ENCODE results near the gene CACNA1C. TPM values are rescaled to one million over a fixed set of nuclear protein-coding genes. Genes with fewer than 3 reads are reported as not detected.

The CACNA1C gene
- total and polyA plus RNA-seq, 10 of the 15 experiments (the other 5 are each of a cell fraction or from before 2014, with no cell fraction given), result under 0.01 to 0.15 (median 0.09) TPM; not detected in 5

- TF ChIP-seq SMC3 (IDR thresholded peaks at IDR 0.05; ENCODE audit: borderline replicate concordance, low read length) (no peak), USF1 (IDR thresholded peaks at IDR 0.05; ENCODE audit: borderline replicate concordance, extremely low read length, insufficient read depth, low read depth, low read length) (no peak), GATAD2B (conservative IDR thresholded peaks at IDR 0.05; ENCODE audit: low read depth) (no peak)
Measured at GRCh38 chr12:2160043-2160442, 107.3 kb downstream of the CACNA1C start (continued).

- POLR2A ChIA-PET, result no interaction called here
- FAIRE-seq, result no peak
- Histone ChIP-seq H3K27me3 (replicated peaks in 1 of 2; ENCODE audit: control insufficient read depth in 2 of 2, insufficient read depth in 2 of 2, low read length in 1 of 2) (0 out of 4 replicates have a peak, but pooled peaks cover 0 to 3% of the 10 kb centered on the region in 2 experiments), H3K27ac (ENCODE audit: control insufficient read depth, insufficient read depth) (no peak overlapping the region), H2AFZ (ENCODE audit: control insufficient read depth, low read depth, low read length) (no peak overlapping the region), H3K4me1 (ENCODE audit: control insufficient read depth, insufficient read depth, low read length) (no peaks in the 10 kb centered on the region), H3K4me2 (ENCODE audit: control insufficient read depth, insufficient read depth) (no peak overlapping the region), H3K79me2 (ENCODE audit: control insufficient read depth, insufficient read depth, low read length) (no peaks in the 10 kb centered on the region), H3K4me3 (no peak overlapping the region), H3K9ac (ENCODE audit: control insufficient read depth, insufficient read depth, low read length) (no peak overlapping the region), H3K36me3 (ENCODE audit: control insufficient read depth in 2 of 2, insufficient read depth in 2 of 2, low read length in 1 of 2) (no peaks in the 10 kb centered on the region), H4K20me1 (ENCODE audit: control insufficient read depth, insufficient read depth) (no peaks in the 10 kb centered on the region), H3K9me3 (replicated peaks; ENCODE audit: control insufficient read depth, insufficient read depth, low read length) (no peaks in the 10 kb centered on the region; the same call in 2 of the 3 replicates)
- ATAC-seq, result no peak
- in situ Hi-C loops (cut with MboI) (no loop called here), intact Hi-C loops (cut with micrococcal nuclease; ENCODE audit: unreplicated experiment) (no loop called here)
- SMC1A ChIA-PET (ENCODE audit: uncharacterized antibody, unreplicated experiment), result no interaction called here
- WGBS (ENCODE audit: insufficient coverage, insufficient replicate concordance, low lambda C conversion rate, missing lambda C conversion rate), result 50% methylated on average over 10 of the region's 10 CpGs
- DNase-seq (ENCODE audit: low read depth, low spot score), result no peak
- RAD21 ChIA-PET (ENCODE audit: unreplicated experiment), result no interaction called here
- CTCF ChIA-PET, result no interaction called here
- no TSS peak for BruUV-seq (replicated peaks)
- TF ChIP-seq HCFC1 (IDR thresholded peaks at IDR 0.05; ENCODE audit: low read length) (no peak), PML (IDR thresholded peaks at IDR 0.05; ENCODE audit: low read length) (no peak), RB1 (IDR thresholded peaks at IDR 0.05; ENCODE audit: borderline replicate concordance) (no peak), SUPT20H (IDR thresholded peaks at IDR 0.05; ENCODE audit: borderline replicate concordance, control insufficient read depth, low read depth, low read length) (no peak), BACH1 (IDR thresholded peaks at IDR 0.05; ENCODE audit: borderline replicate concordance) (no peak), E2F8 (IDR thresholded peaks at IDR 0.05; ENCODE audit: low read depth, partially characterized antibody) (no peak), YBX1 (IDR thresholded peaks at IDR 0.05) (no peak), RBBP5 (conservative IDR thresholded peaks at IDR 0.05) (no peak), SMAD5 (IDR thresholded peaks at IDR 0.05; ENCODE audit: low read depth) (no peak), HSF1 (IDR thresholded peaks at IDR 0.05; ENCODE audit: low read depth, low read length) (no peak), ZNF384 (IDR thresholded peaks at IDR 0.05; ENCODE audit: borderline replicate concordance, low read depth, low read length) (no peak), TAF1 (IDR thresholded peaks at IDR 0.05; ENCODE audit: borderline replicate concordance, low read depth, low read length) (no peak), ZBTB33 (IDR thresholded peaks at IDR 0.05) (no peak), MXI1 (IDR thresholded peaks at IDR 0.05; ENCODE audit: low read depth, low read length) (no peak), GABPA (IDR thresholded peaks at IDR 0.05; ENCODE audit: low read depth) (no peak)
Measured at GRCh38 chr12:2161473-2161872, 108.7 kb downstream of the CACNA1C start.

Data from GM12878 (cell line).